ENCODE results near the gene INPP5B. TPM values are rescaled to one million over a fixed set of nuclear protein-coding genes. Genes with fewer than 3 reads are reported as not detected.

Gene INPP5B
- total and polyA plus RNA-seq, 8 donors, result 22.5 to 39.9 (median 31.3) TPM

- Histone ChIP-seq H3K9me3 (no peaks in the 10 kb centered on the region), H3K4me3 (peak overlapping the region; percentile 74 to 83), H3K27ac (peak overlapping the region; percentile 76 to 79), H3K4me1 (peaks cover 5 to 44% of the 10 kb centered on the region in 2 donors), H3K36me3 (peaks cover 0 to 21% of the 10 kb centered on the region in 2 donors), H3K27me3 (no peaks in the 10 kb centered on the region)
- ATAC-seq (peak; percentile 43), DNase-seq (peak in 1 of 4 donors; percentile 81)
- TF ChIP-seq, protein P1, sequence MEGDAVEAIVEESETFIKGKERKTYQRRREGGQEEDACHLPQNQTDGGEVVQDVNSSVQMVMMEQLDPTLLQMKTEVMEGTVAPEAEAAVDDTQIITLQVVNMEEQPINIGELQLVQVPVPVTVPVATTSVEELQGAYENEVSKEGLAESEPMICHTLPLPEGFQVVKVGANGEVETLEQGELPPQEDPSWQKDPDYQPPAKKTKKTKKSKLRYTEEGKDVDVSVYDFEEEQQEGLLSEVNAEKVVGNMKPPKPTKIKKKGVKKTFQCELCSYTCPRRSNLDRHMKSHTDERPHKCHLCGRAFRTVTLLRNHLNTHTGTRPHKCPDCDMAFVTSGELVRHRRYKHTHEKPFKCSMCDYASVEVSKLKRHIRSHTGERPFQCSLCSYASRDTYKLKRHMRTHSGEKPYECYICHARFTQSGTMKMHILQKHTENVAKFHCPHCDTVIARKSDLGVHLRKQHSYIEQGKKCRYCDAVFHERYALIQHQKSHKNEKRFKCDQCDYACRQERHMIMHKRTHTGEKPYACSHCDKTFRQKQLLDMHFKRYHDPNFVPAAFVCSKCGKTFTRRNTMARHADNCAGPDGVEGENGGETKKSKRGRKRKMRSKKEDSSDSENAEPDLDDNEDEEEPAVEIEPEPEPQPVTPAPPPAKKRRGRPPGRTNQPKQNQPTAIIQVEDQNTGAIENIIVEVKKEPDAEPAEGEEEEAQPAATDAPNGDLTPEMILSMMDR (IDR thresholded peaks at IDR 0.05), result no peak
- intact Hi-C loops (cut with DNase I), result no loop called here
These were observed 15.8 kb downstream of the INPP5B start for GRCh38 chr1:37931102-37931360.

DNA sequence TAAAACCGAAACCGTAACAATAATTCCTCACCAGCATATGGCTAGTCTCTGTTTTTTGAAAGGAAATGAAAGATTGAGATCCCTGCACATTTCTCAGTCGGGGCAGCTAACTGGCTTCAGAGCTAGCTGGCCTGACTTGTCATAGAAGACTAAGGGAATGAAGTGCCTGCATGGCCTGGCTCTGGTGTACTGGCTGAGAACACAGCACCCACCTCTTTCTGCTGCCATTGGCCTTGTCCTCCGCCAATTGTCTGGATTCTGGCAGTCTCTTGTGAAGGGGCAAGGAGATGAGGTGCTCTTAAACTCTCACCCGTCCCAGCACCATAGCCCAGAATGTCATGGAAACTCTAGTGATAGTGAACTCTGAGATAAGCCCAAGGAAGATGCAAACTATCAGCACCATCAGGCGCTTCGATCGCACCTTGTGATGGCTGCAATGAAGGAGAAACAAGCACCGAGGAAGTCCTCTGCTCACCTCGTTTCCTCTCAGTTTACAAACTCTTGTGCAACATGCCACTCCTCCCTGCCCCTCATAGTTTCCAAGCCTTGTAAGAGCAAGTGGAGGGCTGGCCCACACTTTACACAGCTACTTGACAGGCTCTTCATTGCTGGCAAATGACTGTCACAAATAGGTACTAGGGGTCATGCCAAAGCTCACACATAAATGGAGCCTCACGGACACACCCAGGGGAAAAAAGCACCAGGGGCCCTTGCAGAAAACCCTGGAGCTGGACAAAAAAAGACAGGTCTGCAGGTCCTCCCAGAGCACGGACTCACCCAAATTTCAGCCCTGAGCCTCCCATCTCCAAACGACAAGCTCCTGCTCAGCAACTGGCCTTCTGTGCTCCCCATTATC lies 16.4 kb downstream of the INPP5B start:
- peaks cover 0 to 15% of the 10 kb centered on the region in 2 donors for H3K36me3 ChIP-seq
- H3K4me3 ChIP-seq, result peak overlapping the region; percentile 74 to 83
- intact Hi-C loops (cut with DNase I), result no loop called here
- ATAC-seq, result peak; percentile 71
- DNase-seq, result peak in 2 of 4 donors; percentile 53 to 67
- H3K27me3 ChIP-seq, result no peaks in the 10 kb centered on the region
- TF ChIP-seq, protein P1 (IDR thresholded peaks at IDR 0.05), result no peak
- H3K27ac ChIP-seq, result peak overlapping the region; percentile 76 to 79
- H3K4me1 ChIP-seq, result peaks cover 7 to 49% of the 10 kb centered on the region in 2 donors
- H3K9me3 ChIP-seq, result no peaks in the 10 kb centered on the region

DNA sequence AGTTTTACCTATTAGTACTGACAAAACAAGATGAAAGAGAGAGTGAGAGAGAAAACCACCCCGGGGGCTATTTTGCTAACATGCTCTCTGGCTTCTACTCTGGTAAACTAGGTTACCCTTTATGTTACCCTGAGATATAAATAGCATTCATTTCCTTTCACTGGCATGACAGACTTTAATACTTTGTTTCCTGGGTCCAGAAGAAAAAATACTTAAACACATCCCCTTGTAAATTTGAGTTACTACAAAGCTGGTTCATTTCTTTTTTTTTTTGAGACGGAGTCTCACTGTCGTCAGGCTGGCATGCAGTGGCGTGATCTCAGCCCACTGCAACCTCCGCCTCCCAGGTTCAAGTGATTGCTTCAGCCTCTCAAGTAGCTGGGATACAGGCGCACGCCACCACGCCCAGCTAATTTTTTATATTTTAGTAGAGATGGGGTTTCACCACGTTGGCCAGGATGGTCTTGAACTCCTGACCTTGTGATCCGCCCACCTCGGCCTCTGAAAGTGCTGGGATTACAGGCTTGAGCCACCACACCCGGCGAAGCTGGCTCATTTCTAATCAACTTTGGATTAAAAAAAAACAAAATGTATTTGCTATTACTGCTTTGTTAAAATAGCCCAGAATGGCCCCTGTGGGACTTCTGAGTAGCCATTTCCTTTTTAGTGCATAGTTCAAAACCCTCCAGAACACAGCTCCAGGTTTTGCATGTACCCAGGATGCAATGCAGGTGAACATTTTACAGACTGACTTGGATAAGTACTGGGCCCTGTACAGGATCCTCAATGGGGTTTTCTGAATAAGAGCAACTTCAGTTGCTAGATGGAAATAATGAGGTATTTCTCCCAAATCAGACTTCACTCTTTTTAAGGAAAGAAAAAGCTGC lies 20.6 kb downstream of the INPP5B start:
- peak overlapping the region in 1 of 2 donors; percentile 57 for H3K27ac ChIP-seq
- TF ChIP-seq, protein P1 (IDR thresholded peaks at IDR 0.05), result no peak

GRCh38 chr1:37925316-37925715 lies 21.5 kb downstream of the INPP5B start:
- no peaks in the 10 kb centered on the region for H3K9me3 ChIP-seq
- H3K4me1 ChIP-seq, result peaks cover 4 to 59% of the 10 kb centered on the region in 2 donors
- no peak for ATAC-seq
- no peak overlapping the region for H3K4me3 ChIP-seq
- H3K36me3 ChIP-seq, result peaks cover 0 to 11% of the 10 kb centered on the region in 2 donors
- peak overlapping the region in 1 of 2 donors; percentile 57 for H3K27ac ChIP-seq
- intact Hi-C loops (cut with DNase I), result no loop called here
- DNase-seq, result peak in 1 of 4 donors; percentile 14
- no peaks in the 10 kb centered on the region for H3K27me3 ChIP-seq
- TF ChIP-seq, protein P1 (IDR thresholded peaks at IDR 0.05), result no peak

More for the DNA sequence above, 20.6 kb downstream of the INPP5B start:
- DNase-seq (peak in 1 of 4 donors; percentile 39), ATAC-seq (no peak)
- no peak overlapping the region for H3K4me3 ChIP-seq
- no peaks in the 10 kb centered on the region for H3K9me3 ChIP-seq
- peaks cover 7 to 69% of the 10 kb centered on the region in 2 donors for H3K4me1 ChIP-seq
- intact Hi-C loops (cut with DNase I), result no loop called here
- no peaks in the 10 kb centered on the region for H3K27me3 ChIP-seq
- peaks cover 0 to 11% of the 10 kb centered on the region in 2 donors for H3K36me3 ChIP-seq

DNA sequence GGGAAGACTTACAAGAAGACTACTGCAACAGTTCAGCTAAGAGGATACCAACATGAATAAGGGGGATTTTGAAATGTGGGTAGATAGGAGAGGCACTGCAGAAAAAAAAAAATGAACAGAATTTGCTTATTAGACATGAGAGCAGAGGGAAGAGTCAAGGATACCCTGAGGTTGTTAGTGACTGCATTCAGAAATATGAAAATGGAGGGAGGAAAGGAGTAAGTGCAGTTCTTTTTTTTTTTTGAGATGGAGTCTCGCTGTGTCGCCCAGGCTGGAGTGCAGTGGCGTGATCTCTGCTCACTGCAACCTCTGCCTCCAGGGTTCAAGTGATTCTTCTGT lies 23.3 kb downstream of the INPP5B start:
- peaks cover 4 to 57% of the 10 kb centered on the region in 2 donors for H3K4me1 ChIP-seq
- peaks cover 0 to 7% of the 10 kb centered on the region in 2 donors for H3K36me3 ChIP-seq
- no peak for ATAC-seq
- H3K27ac ChIP-seq, result peak overlapping the region in 1 of 2 donors; percentile 72
- no peak overlapping the region for H3K4me3 ChIP-seq
- no peak for DNase-seq
- intact Hi-C loops (cut with DNase I), result no loop called here
- no peaks in the 10 kb centered on the region for H3K9me3 ChIP-seq
- no peaks in the 10 kb centered on the region for H3K27me3 ChIP-seq
- TF ChIP-seq, protein P1 (IDR thresholded peaks at IDR 0.05), result no peak

Measured in left lung (tissue), 10 donors.